ENCODE measurements around the gene LRRC45. TPM values are rescaled to one million over a fixed set of nuclear protein-coding genes. Genes with fewer than 3 reads are reported as not detected.

LRRC45 gene
- total and polyA plus RNA-seq, 9 of the 15 experiments (the other 6 are each of a cell fraction or from before 2014, with no cell fraction given), result 3.5 to 21.5 (median 11.2) TPM; not detected in 2

DNA sequence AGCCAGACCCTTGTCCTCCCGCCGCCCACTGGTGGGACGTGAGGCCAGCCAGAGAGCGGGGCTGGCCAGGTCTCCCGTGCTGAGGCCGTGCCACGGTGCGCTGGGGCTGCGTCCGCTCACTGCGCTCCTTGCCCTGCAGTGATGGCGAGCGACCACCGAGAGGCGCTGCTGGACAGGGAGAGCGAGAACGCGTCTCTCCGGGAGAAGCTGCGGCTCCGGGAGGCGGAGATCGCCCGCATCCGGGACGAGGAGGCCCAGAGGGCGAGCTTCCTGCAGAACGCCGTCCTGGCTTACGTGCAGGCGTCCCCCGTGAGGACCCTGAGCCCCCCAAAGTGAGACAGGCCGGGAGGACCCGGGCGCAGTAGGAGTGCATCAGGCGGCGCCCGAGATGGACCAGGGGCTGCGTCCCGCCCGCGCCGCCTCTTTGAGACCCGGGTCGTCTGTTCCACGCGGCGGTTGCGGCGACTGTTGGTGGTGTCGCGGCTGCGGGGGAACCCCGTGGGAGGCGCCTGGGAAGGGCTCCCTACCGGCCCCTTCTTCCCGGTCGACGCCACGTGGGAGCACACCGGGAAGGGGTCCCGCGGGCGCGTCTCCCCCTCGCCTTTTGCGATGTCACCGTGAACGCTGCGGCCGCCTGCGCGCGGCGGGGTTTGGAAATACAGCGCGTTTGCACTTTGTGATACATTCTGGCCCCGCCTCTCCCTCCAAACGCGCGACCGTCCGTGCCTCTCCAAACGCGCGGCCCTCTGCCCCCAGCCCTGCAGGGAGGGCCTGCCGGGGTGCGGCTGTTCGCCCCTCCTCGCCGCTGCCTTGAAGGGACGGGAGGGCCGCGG is 7.6 kb downstream of the LRRC45 start (continued):
- TF ChIP-seq SAFB (IDR thresholded peaks at IDR 0.05; ENCODE audit: borderline replicate concordance, low read depth, low read length) (peak; percentile 80; the same call in 1 of the 2 replicates), TAL1 (IDR thresholded peaks at IDR 0.05) (no peak), SETDB1 (IDR thresholded peaks at IDR 0.05; ENCODE audit: low read length) (no peak), ZNF764 (CRISPR knock-in tag; IDR thresholded peaks at IDR 0.05; ENCODE audit: low read depth) (no peak), ZNF316 (IDR thresholded peaks at IDR 0.05) (peak; percentile 72; the same call in 1 of the 2 replicates), ZNF134 (CRISPR knock-in tag; conservative IDR thresholded peaks at IDR 0.05) (no peak), ZNF707 (CRISPR knock-in tag; conservative IDR thresholded peaks at IDR 0.05) (no peak), C11orf30 (IDR thresholded peaks at IDR 0.05; ENCODE audit: low read depth) (peak; percentile 72), RAD21 (CRISPR knock-in tag; conservative IDR thresholded peaks at IDR 0.05 in 1 of 2, IDR thresholded peaks at IDR 0.05 in 1 of 2) (peak; percentile 96), ZNF75A (CRISPR knock-in tag; IDR thresholded peaks at IDR 0.05) (no peak), CHD2 (IDR thresholded peaks at IDR 0.05; ENCODE audit: low read depth, low read length) (no peak), TAF9B (IDR thresholded peaks at IDR 0.05; ENCODE audit: partially characterized antibody) (no peak), POLR2B (IDR thresholded peaks at IDR 0.05; ENCODE audit: low read depth, partially characterized antibody) (no peak), TRIM24 (IDR thresholded peaks at IDR 0.05) (peak in 1 of 2 experiments; percentile 15; a peak in 1 of 4 replicates), DMBX1 (CRISPR knock-in tag; IDR thresholded peaks at IDR 0.05; ENCODE audit: borderline replicate concordance) (0 out of 2 replicates have a peak, but pooled peaks have one; percentile 16), EZH2 (IDR thresholded peaks at IDR 0.05; ENCODE audit: borderline replicate concordance, low read depth, low read length) (no peak), CEBPB (tag; IDR thresholded peaks at IDR 0.05) (no peak; the same call in 1 of the 2 replicates), SIN3A (IDR thresholded peaks at IDR 0.05; ENCODE audit: borderline replicate concordance in 2 of 2, control insufficient read depth in 1 of 2, low read depth in 2 of 2, low read length in 2 of 2) (peak in 1 of 2 experiments; percentile 6; a peak in 1 of 4 replicates)
- TF ChIP-seq, protein P1, sequence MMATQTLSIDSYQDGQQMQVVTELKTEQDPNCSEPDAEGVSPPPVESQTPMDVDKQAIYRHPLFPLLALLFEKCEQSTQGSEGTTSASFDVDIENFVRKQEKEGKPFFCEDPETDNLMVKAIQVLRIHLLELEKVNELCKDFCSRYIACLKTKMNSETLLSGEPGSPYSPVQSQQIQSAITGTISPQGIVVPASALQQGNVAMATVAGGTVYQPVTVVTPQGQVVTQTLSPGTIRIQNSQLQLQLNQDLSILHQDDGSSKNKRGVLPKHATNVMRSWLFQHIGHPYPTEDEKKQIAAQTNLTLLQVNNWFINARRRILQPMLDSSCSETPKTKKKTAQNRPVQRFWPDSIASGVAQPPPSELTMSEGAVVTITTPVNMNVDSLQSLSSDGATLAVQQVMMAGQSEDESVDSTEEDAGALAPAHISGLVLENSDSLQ (IDR thresholded peaks at IDR 0.05), result no peak
